Aorta (tissue), 4 donors: ENCODE data around the gene PPP1R13L. TPM values are rescaled to one million over a fixed set of nuclear protein-coding genes. Genes with fewer than 3 reads are reported as not detected.

Source experiments
- microRNA-seq, 2 donors: library from miRNA; unstranded; fragments of <30 nt; microRNA quantifications; one replicate each; pipeline ENCODE4 v1.2.0, GENCODE V29; 2020
- polyA plus RNA-seq, 2 donors: library from polyadenylated mRNA; stranded (reverse); fragments of 200-250 nt; gene quantifications; one replicate each; pipeline ENCODE4 v1.2.3, GENCODE V29; 2013
- total RNA-seq, 2 donors: library from RNA; stranded (reverse); fragmentation: NEBNext Ultra II Directional; extraction: Animal tissue kit (Norgen Biotek cat#: 25700); gene quantifications; one replicate each; pipeline ENCODE4 v1.2.1, GENCODE V29; 2021
- donor health status: healthy with polysubstance abuse.
- donor health status: Bipolar disorder and iron deficiency.
- donor health status: DM: no; HTN: no; CAD: no.
- donor health status: DM: yes; HTN: yes; CAD: no.

PPP1R13L gene
- total and polyA plus RNA-seq, 4 donors, result 11.1 to 153 (median 70.3) TPM

Small RNA genes lying within 50 kb of the gene (microRNA-seq; reads per million reads assigned to microRNA genes)
- gene MIR6088, result 0 reads per million in 2 donors

Other genes starting within 250 kb of the PPP1R13L start
- not detected for gene NKPD1, start 244.1 kb downstream of the PPP1R13L start, total RNA-seq
- under 1 TPM in 1 of 2 donors, not detected in 1; 0.05 TPM for gene NKPD1, start 244.1 kb downstream of the PPP1R13L start, polyA plus RNA-seq
- gene TRAPPC6A, start 226.8 kb downstream of the PPP1R13L start, total RNA-seq, result 10 to 100 TPM in 1 of 2 donors, 1 to 10 TPM in 1; 9.5 to 13.6 TPM
- gene TRAPPC6A, start 226.8 kb downstream of the PPP1R13L start, polyA plus RNA-seq, result 10 to 100 TPM; 16.5 to 17.0 TPM
- gene BLOC1S3, start 226.3 kb downstream of the PPP1R13L start, total RNA-seq, result 10 to 100 TPM in 1 of 2 donors, 1 to 10 TPM in 1; 7.5 to 12.2 TPM
- gene BLOC1S3, start 226.3 kb downstream of the PPP1R13L start, polyA plus RNA-seq, result 1 to 10 TPM; 2.9 to 5.3 TPM
- gene EXOC3L2, start 159.7 kb downstream of the PPP1R13L start, total RNA-seq, result 10 to 100 TPM; 10.8 to 13.9 TPM
- under 1 TPM; 0.50 to 0.67 TPM for gene EXOC3L2, start 159.7 kb downstream of the PPP1R13L start, polyA plus RNA-seq
- gene MARK4, start 153.8 kb downstream of the PPP1R13L start, total RNA-seq, result 10 to 100 TPM; 40.3 to 40.4 TPM
- 10 to 100 TPM in 1 of 2 donors, 1 to 10 TPM in 1; 6.0 to 15.7 TPM for gene MARK4, start 153.8 kb downstream of the PPP1R13L start, polyA plus RNA-seq
- gene CKM, start 82.2 kb downstream of the PPP1R13L start, total RNA-seq, result not detected
- gene CKM, start 82.2 kb downstream of the PPP1R13L start, polyA plus RNA-seq, result 1 to 10 TPM; 1.2 to 6.4 TPM
- not detected for gene KLC3, start 64.3 kb downstream of the PPP1R13L start, total RNA-seq
- gene KLC3, start 64.3 kb downstream of the PPP1R13L start, polyA plus RNA-seq, result not detected
- gene ERCC2, start 34.5 kb downstream of the PPP1R13L start, total RNA-seq, result 10 to 100 TPM; 10.4 to 14.9 TPM
- gene ERCC2, start 34.5 kb downstream of the PPP1R13L start, polyA plus RNA-seq, result 10 to 100 TPM in 1 of 2 donors, 1 to 10 TPM in 1; 5.1 to 27.2 TPM
- 1 to 10 TPM; 3.5 to 3.9 TPM for gene POLR1G, start 1.6 kb upstream of the PPP1R13L start, total RNA-seq
- 1 to 10 TPM; 1.9 to 3.6 TPM for gene POLR1G, start 1.6 kb upstream of the PPP1R13L start, polyA plus RNA-seq
- gene ERCC1, start 18.8 kb upstream of the PPP1R13L start, total RNA-seq, result 10 to 100 TPM; 61.4 to 69.9 TPM
- 10 to 100 TPM; 44.5 to 81.7 TPM for gene ERCC1, start 18.8 kb upstream of the PPP1R13L start, polyA plus RNA-seq
- 100 to 1,000 TPM in 1 of 2 donors, 1 to 10 TPM in 1; 3.1 to 754 TPM for gene FOSB, start 62.9 kb upstream of the PPP1R13L start, total RNA-seq
- 100 to 1,000 TPM in 1 of 2 donors, 10 to 100 TPM in 1; 18.4 to 105 TPM for gene FOSB, start 62.9 kb upstream of the PPP1R13L start, polyA plus RNA-seq
- gene RTN2, start 92.0 kb upstream of the PPP1R13L start, total RNA-seq, result 10 to 100 TPM in 1 of 2 donors, 1 to 10 TPM in 1; 8.1 to 11.6 TPM
- 10 to 100 TPM in 1 of 2 donors, 1 to 10 TPM in 1; 7.0 to 13.1 TPM for gene RTN2, start 92.0 kb upstream of the PPP1R13L start, polyA plus RNA-seq
- gene PPM1N, start 93.4 kb upstream of the PPP1R13L start, total RNA-seq, result 1 to 10 TPM in 1 of 2 donors, under 1 TPM in 1; 0.88 to 2.5 TPM
- gene PPM1N, start 93.4 kb upstream of the PPP1R13L start, polyA plus RNA-seq, result under 1 TPM in 1 of 2 donors, not detected in 1; 0.67 TPM
- gene VASP, start 102.4 kb upstream of the PPP1R13L start, total RNA-seq, result 100 to 1,000 TPM; 119 to 192 TPM
- 10 to 100 TPM; 56.0 to 63.2 TPM for gene VASP, start 102.4 kb upstream of the PPP1R13L start, polyA plus RNA-seq
- 1 to 10 TPM; 8.6 to 8.8 TPM for gene OPA3, start 179.7 kb upstream of the PPP1R13L start, total RNA-seq
- gene OPA3, start 179.7 kb upstream of the PPP1R13L start, polyA plus RNA-seq, result 1 to 10 TPM; 2.0 to 2.8 TPM
- gene GPR4, start 197.1 kb upstream of the PPP1R13L start, total RNA-seq, result 10 to 100 TPM; 10.6 to 10.9 TPM
- gene GPR4, start 197.1 kb upstream of the PPP1R13L start, polyA plus RNA-seq, result 1 to 10 TPM in 1 of 2 donors, under 1 TPM in 1; 0.63 to 1.2 TPM
- 10 to 100 TPM; 42.4 to 52.9 TPM for gene EML2, start 234.3 kb upstream of the PPP1R13L start, total RNA-seq
- gene EML2, start 234.3 kb upstream of the PPP1R13L start, polyA plus RNA-seq, result 10 to 100 TPM; 21.7 to 48.1 TPM